GM21381 (cell line): ENCODE data around the gene NEMF.
"Not testable (repeated sequence)": the region's sequence is repeated elsewhere in the genome, so short reads cannot be mapped to it uniquely, and the experiment has no call there.

Experiments
- ATAC-seq: cut with Tn5 transposase; IDR thresholded peaks from one replicate; pipeline ENCODE4 v1.9.1; 2021; ENCODE audit warnings: mild to moderate bottlenecking, moderate library complexity; ENCODE audit not compliant: unreplicated experiment

Gene NEMF

GRCh38 chr14:49876563-49877127 is 24.1 kb upstream of the NEMF start:
- no peak for ATAC-seq

GRCh38 chr14:49875640-49876198 is 23.1 kb upstream of the NEMF start:
- ATAC-seq, result no peak

- ATAC-seq, result not testable (repeated sequence)
Observed at GRCh38 chr14:49873548-49873947, 21.0 kb upstream of the NEMF start.

- no peak for ATAC-seq
Observed at GRCh38 chr14:49870908-49871307, 18.3 kb upstream of the NEMF start.

GRCh38 chr14:49868720-49869114 is 16.1 kb upstream of the NEMF start:
- ATAC-seq, result no peak

GRCh38 chr14:49867831-49868719 is 15.5 kb upstream of the NEMF start:
- peak; percentile 86 for ATAC-seq

- ATAC-seq, result no peak
Observed at GRCh38 chr14:49865431-49865859, 12.9 kb upstream of the NEMF start.

GRCh38 chr14:49863487-49864281 is 11.1 kb upstream of the NEMF start:
- ATAC-seq, result no peak

- ATAC-seq, result peak; percentile 27
Observed at GRCh38 chr14:49862089-49862673, 9.6 kb upstream of the NEMF start.

- peak; percentile 8 for ATAC-seq
Observed at GRCh38 chr14:49861699-49862088, 9.1 kb upstream of the NEMF start.

GRCh38 chr14:49860988-49861698 is 8.6 kb upstream of the NEMF start:
- no peak for ATAC-seq

- no peak for ATAC-seq
Observed at GRCh38 chr14:49858383-49858782, 5.8 kb upstream of the NEMF start.

- no peak for ATAC-seq
Observed at GRCh38 chr14:49857427-49858003, 4.9 kb upstream of the NEMF start.

- ATAC-seq, result peak; percentile 37
Observed at GRCh38 chr14:49853572-49854375, 1.2 kb upstream of the NEMF start.

- ATAC-seq, result peak; percentile 14
Observed at GRCh38 chr14:49853158-49853477, 530 bp upstream of the NEMF start.

- ATAC-seq, result no peak
Observed at GRCh38 chr14:49851813-49852212, 775 bp downstream of the NEMF start.

GRCh38 chr14:49849213-49849847 is 3.3 kb downstream of the NEMF start:
- no peak for ATAC-seq

GRCh38 chr14:49828640-49829039 is 23.9 kb downstream of the NEMF start:
- ATAC-seq, result no peak

GRCh38 chr14:49820176-49820575 is 32.4 kb downstream of the NEMF start:
- ATAC-seq, result no peak
